Neural cell (in vitro differentiated cells): ENCODE results near the gene IRAK2.

Source experiments
- EZH2 ChIP-seq: fragments of 200-600, 300-800 bp; shearing (Covaris generic), sonication (generic); IDR thresholded peaks from 2 replicates; pipeline ENCODE4 v1.6.1; 2014; ENCODE audit warnings: antibody characterized with exemption, low read length, borderline replicate concordance, mild to moderate bottlenecking; ENCODE audit not compliant: insufficient read depth, poor library complexity, severe bottlenecking
- MXI1 ChIP-seq: fragments of 450-650 bp; conservative IDR thresholded peaks from 2 replicates; pipeline ENCODE4 v1.6.1; 2014; ENCODE audit warnings: antibody characterized with exemption, mild to moderate bottlenecking; ENCODE audit not compliant: poor library complexity, severe bottlenecking
- POLR2AphosphoS5 ChIP-seq: IDR thresholded peaks from 2 replicates; pipeline ENCODE4 v1.6.1; 2012
- TF ChIP-seq, protein P1 (sequence below): fragments of 450-650 bp; IDR thresholded peaks from 2 replicates; pipeline ENCODE4 v1.5.1; 2014; ENCODE audit warnings: antibody characterized with exemption, mild to moderate bottlenecking, moderate library complexity; ENCODE audit not compliant: poor library complexity, severe bottlenecking
- TF ChIP-seq, protein P2 (sequence below): IDR thresholded peaks from 2 replicates; pipeline ENCODE4 v1.6.1; 2012; ENCODE audit warnings: borderline replicate concordance

DNA sequence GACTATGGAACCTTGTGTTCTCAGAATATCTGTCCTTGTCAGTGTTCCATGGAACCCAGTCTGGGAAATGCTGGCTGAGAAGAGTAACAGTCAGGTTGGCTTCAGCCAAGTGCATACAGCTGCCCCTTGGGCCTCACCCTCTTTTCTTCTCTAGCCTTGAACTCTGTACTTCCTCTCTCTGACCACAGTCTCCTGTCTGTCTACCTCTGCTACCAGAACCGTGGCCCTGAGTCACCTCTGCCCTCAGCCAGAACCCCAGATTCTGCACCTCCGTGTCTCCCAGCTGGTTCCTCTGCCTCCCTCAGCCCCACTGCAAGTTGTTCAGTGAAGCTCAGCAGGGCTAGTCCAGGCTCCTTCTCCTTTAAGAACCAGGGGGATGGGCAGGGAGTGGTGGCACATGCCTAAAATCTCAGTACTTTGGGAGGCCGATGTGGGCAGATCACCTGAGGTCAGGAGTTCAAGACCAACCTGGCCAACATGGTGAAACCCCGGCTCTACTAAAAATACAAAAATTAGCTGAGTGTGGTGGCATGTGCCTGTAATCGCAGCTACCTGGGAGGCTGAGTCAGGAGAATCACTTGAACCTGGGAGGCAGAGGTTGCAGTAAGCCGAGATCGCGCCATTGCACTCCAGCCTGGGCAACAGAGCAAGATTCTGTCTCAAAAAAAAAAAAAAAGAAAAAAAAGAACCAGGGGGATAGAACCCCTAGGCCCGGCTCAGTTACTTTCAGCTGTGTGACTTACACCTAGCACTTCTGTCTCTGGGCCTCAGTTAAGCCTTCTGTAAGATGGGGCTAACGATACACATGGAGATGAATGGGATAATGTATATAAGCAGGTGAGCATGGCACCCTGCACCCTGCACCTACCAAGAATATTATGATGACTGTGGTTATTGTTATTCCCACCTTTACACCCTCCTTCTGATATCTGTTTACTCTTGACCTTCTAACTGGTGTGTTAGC, 59.2 kb downstream of the IRAK2 start:
- TF ChIP-seq, protein P1, sequence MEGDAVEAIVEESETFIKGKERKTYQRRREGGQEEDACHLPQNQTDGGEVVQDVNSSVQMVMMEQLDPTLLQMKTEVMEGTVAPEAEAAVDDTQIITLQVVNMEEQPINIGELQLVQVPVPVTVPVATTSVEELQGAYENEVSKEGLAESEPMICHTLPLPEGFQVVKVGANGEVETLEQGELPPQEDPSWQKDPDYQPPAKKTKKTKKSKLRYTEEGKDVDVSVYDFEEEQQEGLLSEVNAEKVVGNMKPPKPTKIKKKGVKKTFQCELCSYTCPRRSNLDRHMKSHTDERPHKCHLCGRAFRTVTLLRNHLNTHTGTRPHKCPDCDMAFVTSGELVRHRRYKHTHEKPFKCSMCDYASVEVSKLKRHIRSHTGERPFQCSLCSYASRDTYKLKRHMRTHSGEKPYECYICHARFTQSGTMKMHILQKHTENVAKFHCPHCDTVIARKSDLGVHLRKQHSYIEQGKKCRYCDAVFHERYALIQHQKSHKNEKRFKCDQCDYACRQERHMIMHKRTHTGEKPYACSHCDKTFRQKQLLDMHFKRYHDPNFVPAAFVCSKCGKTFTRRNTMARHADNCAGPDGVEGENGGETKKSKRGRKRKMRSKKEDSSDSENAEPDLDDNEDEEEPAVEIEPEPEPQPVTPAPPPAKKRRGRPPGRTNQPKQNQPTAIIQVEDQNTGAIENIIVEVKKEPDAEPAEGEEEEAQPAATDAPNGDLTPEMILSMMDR: no peak
- TF ChIP-seq POLR2AphosphoS5: no peak
- TF ChIP-seq MXI1: no peak
- TF ChIP-seq EZH2: no peak
- TF ChIP-seq, protein P2, sequence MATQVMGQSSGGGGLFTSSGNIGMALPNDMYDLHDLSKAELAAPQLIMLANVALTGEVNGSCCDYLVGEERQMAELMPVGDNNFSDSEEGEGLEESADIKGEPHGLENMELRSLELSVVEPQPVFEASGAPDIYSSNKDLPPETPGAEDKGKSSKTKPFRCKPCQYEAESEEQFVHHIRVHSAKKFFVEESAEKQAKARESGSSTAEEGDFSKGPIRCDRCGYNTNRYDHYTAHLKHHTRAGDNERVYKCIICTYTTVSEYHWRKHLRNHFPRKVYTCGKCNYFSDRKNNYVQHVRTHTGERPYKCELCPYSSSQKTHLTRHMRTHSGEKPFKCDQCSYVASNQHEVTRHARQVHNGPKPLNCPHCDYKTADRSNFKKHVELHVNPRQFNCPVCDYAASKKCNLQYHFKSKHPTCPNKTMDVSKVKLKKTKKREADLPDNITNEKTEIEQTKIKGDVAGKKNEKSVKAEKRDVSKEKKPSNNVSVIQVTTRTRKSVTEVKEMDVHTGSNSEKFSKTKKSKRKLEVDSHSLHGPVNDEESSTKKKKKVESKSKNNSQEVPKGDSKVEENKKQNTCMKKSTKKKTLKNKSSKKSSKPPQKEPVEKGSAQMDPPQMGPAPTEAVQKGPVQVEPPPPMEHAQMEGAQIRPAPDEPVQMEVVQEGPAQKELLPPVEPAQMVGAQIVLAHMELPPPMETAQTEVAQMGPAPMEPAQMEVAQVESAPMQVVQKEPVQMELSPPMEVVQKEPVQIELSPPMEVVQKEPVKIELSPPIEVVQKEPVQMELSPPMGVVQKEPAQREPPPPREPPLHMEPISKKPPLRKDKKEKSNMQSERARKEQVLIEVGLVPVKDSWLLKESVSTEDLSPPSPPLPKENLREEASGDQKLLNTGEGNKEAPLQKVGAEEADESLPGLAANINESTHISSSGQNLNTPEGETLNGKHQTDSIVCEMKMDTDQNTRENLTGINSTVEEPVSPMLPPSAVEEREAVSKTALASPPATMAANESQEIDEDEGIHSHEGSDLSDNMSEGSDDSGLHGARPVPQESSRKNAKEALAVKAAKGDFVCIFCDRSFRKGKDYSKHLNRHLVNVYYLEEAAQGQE: no peak
